AG04449 (cell line): ENCODE data around the gene ZNF407.
A peak's percentile ranks its signal among the peaks of the same experiment; 100 is the strongest.

ENCODE experiments used
- CTCF ChIA-PET: fragments of 350-600 bp; formaldehyde crosslinking; extraction: SDS; loops from one replicate; lab custom pipeline; 2021; ENCODE audit warnings: antibody characterized with exemption; lab: Yijun Ruan, JAX
- POLR2A ChIA-PET: fragments of 400-600, 350-600 bp; formaldehyde crosslinking; extraction: SDS; loops from one replicate; lab custom pipeline; 2020; ENCODE audit warnings: antibody characterized with exemption, inconsistent platforms; lab: Yijun Ruan, JAX
- DNase-seq: peaks from one replicate; pipeline ENCODE4 v3.0.0-alpha.2; 2010; ENCODE audit warnings: low read depth, low spot score
- H3K4me3 ChIP-seq: 2 replicates; pipeline ENCODE4 v1.5.1; 2011; ENCODE audit warnings: low read depth, mild to moderate bottlenecking, control low read depth, low read length
- TF ChIP-seq, protein P1 (sequence below): IDR thresholded peaks from one replicate; pipeline ENCODE4 v1.5.1; 2011; ENCODE audit warnings: mild to moderate bottlenecking, moderate library complexity, low read length, control low read depth, inconsistent platforms; ENCODE audit not compliant: insufficient read depth; ENCODE audit errors: missing control alignments

Gene ZNF407

GRCh38 chr18:74796211-74796610 lies 198.5 kb downstream of the ZNF407 start:
- TF ChIP-seq, protein P1, sequence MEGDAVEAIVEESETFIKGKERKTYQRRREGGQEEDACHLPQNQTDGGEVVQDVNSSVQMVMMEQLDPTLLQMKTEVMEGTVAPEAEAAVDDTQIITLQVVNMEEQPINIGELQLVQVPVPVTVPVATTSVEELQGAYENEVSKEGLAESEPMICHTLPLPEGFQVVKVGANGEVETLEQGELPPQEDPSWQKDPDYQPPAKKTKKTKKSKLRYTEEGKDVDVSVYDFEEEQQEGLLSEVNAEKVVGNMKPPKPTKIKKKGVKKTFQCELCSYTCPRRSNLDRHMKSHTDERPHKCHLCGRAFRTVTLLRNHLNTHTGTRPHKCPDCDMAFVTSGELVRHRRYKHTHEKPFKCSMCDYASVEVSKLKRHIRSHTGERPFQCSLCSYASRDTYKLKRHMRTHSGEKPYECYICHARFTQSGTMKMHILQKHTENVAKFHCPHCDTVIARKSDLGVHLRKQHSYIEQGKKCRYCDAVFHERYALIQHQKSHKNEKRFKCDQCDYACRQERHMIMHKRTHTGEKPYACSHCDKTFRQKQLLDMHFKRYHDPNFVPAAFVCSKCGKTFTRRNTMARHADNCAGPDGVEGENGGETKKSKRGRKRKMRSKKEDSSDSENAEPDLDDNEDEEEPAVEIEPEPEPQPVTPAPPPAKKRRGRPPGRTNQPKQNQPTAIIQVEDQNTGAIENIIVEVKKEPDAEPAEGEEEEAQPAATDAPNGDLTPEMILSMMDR: no peak
- ChIA-PET POLR2A (no interaction called here), CTCF (no interaction called here)
- no peak for DNase-seq
- H3K4me3 ChIP-seq: no peak overlapping the region

DNA sequence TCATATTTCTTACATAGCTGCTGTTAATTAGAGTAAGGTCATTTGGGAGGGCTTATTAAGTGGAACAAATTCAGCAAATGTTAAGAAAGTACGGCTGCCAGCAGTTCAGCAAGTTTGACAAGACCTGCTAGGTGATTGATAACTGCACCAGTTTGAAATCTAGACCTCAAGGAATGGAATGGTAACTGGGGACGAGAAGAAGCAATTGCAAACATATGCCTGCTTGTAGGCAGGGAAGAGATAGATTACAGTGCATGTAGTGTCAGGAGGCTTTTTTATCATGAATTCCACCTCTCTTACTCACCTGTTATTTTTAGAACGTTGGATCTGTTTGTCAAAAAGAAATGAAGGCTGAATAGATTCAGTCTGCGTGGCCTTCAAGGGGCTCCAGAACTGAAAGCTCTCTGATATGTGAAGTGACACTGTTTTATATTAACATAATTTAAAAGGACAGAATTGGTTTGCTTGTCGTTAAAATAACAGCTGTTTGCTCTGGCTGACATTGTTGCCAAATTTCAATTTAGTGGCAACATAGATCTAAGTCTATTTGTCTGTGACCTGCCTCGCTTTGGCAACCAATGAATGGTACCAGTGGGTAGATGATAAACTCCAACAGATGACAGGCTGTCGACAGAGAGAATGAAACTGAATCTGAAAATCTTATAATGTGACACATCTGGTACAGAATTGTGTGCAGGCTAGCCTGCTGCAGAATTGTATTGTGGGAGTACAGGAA lies 199.3 kb downstream of the ZNF407 start:
- ChIA-PET POLR2A (interaction anchor here (0.7 kb wide), 1 partner anchor 83 kb away, joined by 3 read pairs; no protein-coding TSS in a partner anchor), CTCF (interaction anchor here (0.9 kb wide), 1 partner anchor 9 kb away, joined by 3 read pairs; no protein-coding TSS in a partner anchor)
- peak overlapping the region; percentile 43 for H3K4me3 ChIP-seq

GRCh38 chr18:74797577-74798151 lies 200.0 kb downstream of the ZNF407 start:
- H3K4me3 ChIP-seq: peak overlapping the region; percentile 43
- DNase-seq: no peak
- POLR2A ChIA-PET: interaction anchor here (0.7 kb wide), 1 partner anchor 83 kb away, joined by 3 read pairs; no protein-coding TSS in a partner anchor
- CTCF ChIA-PET: interaction anchor here (0.9 kb wide), 1 partner anchor 10 kb away, joined by 3 read pairs; no protein-coding TSS in a partner anchor
- TF ChIP-seq, protein P1: no peak

More for the DNA sequence above, 199.3 kb downstream of the ZNF407 start:
- TF ChIP-seq, protein P1: no peak
- peak; percentile 31 for DNase-seq

DNA sequence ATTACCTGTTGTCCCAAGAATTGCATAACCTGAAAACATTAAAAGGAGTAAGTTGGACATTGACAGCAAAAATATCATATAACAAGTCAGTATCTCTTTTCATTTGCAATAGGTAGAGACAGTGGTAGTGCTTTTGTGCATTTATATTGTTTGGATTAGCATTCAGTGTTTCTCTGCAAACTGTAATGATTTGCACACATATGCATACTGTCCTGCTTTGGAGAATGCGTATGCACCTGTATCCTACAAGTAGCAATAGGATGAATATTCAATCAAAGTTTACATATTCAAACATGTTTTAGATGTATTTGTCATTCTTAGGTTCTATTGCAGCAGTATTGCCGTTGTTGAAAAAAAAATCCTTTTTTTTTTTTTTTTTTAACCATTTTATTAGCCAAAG lies 201.9 kb downstream of the ZNF407 start:
- ChIA-PET POLR2A (no interaction called here), CTCF (no interaction called here)
- TF ChIP-seq, protein P1: no peak
- DNase-seq: no peak
- no peak overlapping the region for H3K4me3 ChIP-seq

- no peak overlapping the region for H3K4me3 ChIP-seq
- TF ChIP-seq, protein P1: no peak
- CTCF ChIA-PET: no interaction called here
- POLR2A ChIA-PET: no interaction called here
- DNase-seq: no peak
These were observed 202.4 kb downstream of the ZNF407 start for GRCh38 chr18:74800098-74800497.

DNA sequence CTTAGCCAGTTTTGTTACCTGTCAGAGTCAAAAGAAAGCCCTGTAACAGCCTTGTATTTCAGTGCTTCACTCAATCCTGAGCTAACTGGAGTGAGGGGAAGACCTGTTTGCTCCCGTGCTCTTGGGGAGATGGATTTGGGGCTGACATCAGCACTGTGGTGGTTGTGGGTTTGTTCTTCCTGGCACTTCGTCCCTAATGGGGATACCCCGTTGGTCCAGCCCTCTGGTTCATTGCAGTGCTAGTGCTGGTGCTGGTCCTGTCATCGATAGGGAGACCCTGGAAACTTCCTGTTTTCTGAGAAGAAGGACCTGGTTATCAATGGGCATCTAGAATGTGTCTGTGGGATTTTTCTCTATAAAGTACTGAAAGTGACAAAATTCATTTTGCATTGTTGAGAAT lies 205.4 kb downstream of the ZNF407 start:
- H3K4me3 ChIP-seq: no peak overlapping the region
- no peak for DNase-seq
- ChIA-PET CTCF (no interaction called here), POLR2A (no interaction called here)
- TF ChIP-seq, protein P1: no peak
